Measurements from ENCODE around the gene FMC1. TPM values are rescaled to one million over a fixed set of nuclear protein-coding genes. Genes with fewer than 3 reads are reported as not detected.
A peak's percentile ranks its signal among the peaks of the same experiment; 100 is the strongest.
"Not testable (repeated sequence)": the region's sequence is repeated elsewhere in the genome, so short reads cannot be mapped to it uniquely, and the experiment has no call there.

FMC1 gene
- total RNA-seq, 1 donor from 2014 or later = 7.5 TPM

DNA sequence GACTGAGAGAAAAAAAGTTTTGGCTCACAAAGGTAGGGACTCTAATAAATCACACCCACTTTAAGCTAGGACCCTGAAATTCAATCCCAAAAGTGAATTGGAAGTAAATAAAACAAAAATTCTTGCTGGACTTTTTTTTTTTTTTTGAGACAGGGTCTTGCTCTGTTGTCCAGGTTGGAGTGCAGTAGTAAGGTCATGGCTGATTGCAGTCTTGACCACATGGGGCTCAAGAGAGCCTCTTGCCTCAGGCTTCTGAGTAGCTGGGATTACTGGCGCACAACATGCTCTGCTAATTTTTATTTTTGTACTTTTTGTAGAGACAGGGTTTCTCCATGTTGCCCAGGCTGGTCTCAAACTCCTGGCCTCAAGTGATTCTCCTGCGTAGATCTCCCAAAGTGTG lies 13.6 kb downstream of the FMC1 start:
- intact Hi-C loops (cut with micrococcal nuclease) = loop anchor here (5.0 kb wide), 1 partner anchor 262 kb away; no protein-coding TSS in a partner anchor

GRCh38 chr7:139355320-139355719 lies 14.2 kb downstream of the FMC1 start:
- H3K4me1 Mint-ChIP-seq (ENCODE audit: low read depth) = peaks cover 18% of the 10 kb centered on the region
- H3K27me3 Mint-ChIP-seq (ENCODE audit: low read depth) = no peaks in the 10 kb centered on the region
- peaks cover 35% of the 10 kb centered on the region for H3K36me3 Mint-ChIP-seq (ENCODE audit: low read depth)
- intact Hi-C loops (cut with micrococcal nuclease) = loop anchor here (5.0 kb wide), 1 partner anchor 263 kb away; no protein-coding TSS in a partner anchor
- H3K9me3 Mint-ChIP-seq = no peaks in the 10 kb centered on the region
- no peak overlapping the region for H3K4me3 Mint-ChIP-seq (ENCODE audit: low read depth)
- H3K27ac Mint-ChIP-seq = no peak overlapping the region
- no peak for DNase-seq (ENCODE audit: low spot score)

More for the DNA sequence above, 13.6 kb downstream of the FMC1 start:
- Mint-ChIP-seq H3K36me3 (ENCODE audit: low read depth) (peaks cover 36% of the 10 kb centered on the region), H3K4me1 (ENCODE audit: low read depth) (peaks cover 18% of the 10 kb centered on the region), H3K27me3 (ENCODE audit: low read depth) (no peaks in the 10 kb centered on the region), H3K4me3 (ENCODE audit: low read depth) (no peak overlapping the region), H3K9me3 (no peaks in the 10 kb centered on the region), H3K27ac (no peak overlapping the region)
- no peak for DNase-seq (ENCODE audit: low spot score)

GRCh38 chr7:139357729-139358506 lies 16.8 kb downstream of the FMC1 start:
- DNase-seq (ENCODE audit: low spot score); H3K9me3 Mint-ChIP-seq; H3K27me3 Mint-ChIP-seq (ENCODE audit: low read depth): not testable (repeated sequence)
- Mint-ChIP-seq H3K4me1 (ENCODE audit: low read depth) (peaks cover 26% of the 10 kb centered on the region), H3K36me3 (ENCODE audit: low read depth) (peaks cover 35% of the 10 kb centered on the region), H3K27ac (peak overlapping the region; percentile 99), H3K4me3 (ENCODE audit: low read depth) (peak overlapping the region; percentile 94)
- intact Hi-C loops (cut with micrococcal nuclease) = loop anchor here (5.0 kb wide), 1 partner anchor 266 kb away; no protein-coding TSS in a partner anchor

GRCh38 chr7:139358541-139359365 lies 17.6 kb downstream of the FMC1 start:
- Mint-ChIP-seq H3K4me1 (ENCODE audit: low read depth) (peaks cover 29% of the 10 kb centered on the region), H3K27ac (peak overlapping the region; percentile 99), H3K27me3 (ENCODE audit: low read depth) (no peaks in the 10 kb centered on the region), H3K36me3 (ENCODE audit: low read depth) (peaks cover 40% of the 10 kb centered on the region), H3K4me3 (ENCODE audit: low read depth) (peak overlapping the region; percentile 94), H3K9me3 (no peaks in the 10 kb centered on the region)
- DNase-seq (ENCODE audit: low spot score) = peak; percentile 31
- intact Hi-C loops (cut with micrococcal nuclease) = loop anchor here (1.0 to 5.0 kb wide), 4 partner anchors 17 to 266 kb away; partner anchors contain the start of genes FMC1, UBN2 and ZC3HAV1

- no peaks in the 10 kb centered on the region for H3K9me3 Mint-ChIP-seq
- peaks cover 32% of the 10 kb centered on the region for H3K4me1 Mint-ChIP-seq (ENCODE audit: low read depth)
- H3K36me3 Mint-ChIP-seq (ENCODE audit: low read depth) = peaks cover 41% of the 10 kb centered on the region
- H3K4me3 Mint-ChIP-seq (ENCODE audit: low read depth) = peak within 1 kb of the TSS; percentile 94
- intact Hi-C loops (cut with micrococcal nuclease) = loop anchor here (1.0 to 5.0 kb wide), 4 partner anchors 18 to 267 kb away; partner anchors contain the start of genes FMC1, UBN2 and ZC3HAV1
- peak within 1 kb of the TSS; percentile 99 for H3K27ac Mint-ChIP-seq
- peak; percentile 99 for DNase-seq (ENCODE audit: low spot score)
- H3K27me3 Mint-ChIP-seq (ENCODE audit: low read depth) = no peaks in the 10 kb centered on the region
Measured at GRCh38 chr7:139359366-139360209, 18.5 kb downstream of the FMC1 start, which contains the start of gene LUC7L2. Gene LUC7L2, plus strand, starts transcription at chr7:139359894. Its CDS starts 368 bp downstream, at chr7:139360262.

GRCh38 chr7:139360210-139360947 lies 19.2 kb downstream of the FMC1 start:
- Mint-ChIP-seq H3K4me3 (ENCODE audit: low read depth) (peak overlapping the region; percentile 94), H3K9me3 (no peaks in the 10 kb centered on the region), H3K4me1 (ENCODE audit: low read depth) (peaks cover 38% of the 10 kb centered on the region), H3K27me3 (ENCODE audit: low read depth) (no peaks in the 10 kb centered on the region), H3K27ac (peak overlapping the region; percentile 99), H3K36me3 (ENCODE audit: low read depth) (peaks cover 49% of the 10 kb centered on the region)
- DNase-seq (ENCODE audit: low spot score) = peak; percentile 97
- intact Hi-C loops (cut with micrococcal nuclease) = no loop called here

DNA sequence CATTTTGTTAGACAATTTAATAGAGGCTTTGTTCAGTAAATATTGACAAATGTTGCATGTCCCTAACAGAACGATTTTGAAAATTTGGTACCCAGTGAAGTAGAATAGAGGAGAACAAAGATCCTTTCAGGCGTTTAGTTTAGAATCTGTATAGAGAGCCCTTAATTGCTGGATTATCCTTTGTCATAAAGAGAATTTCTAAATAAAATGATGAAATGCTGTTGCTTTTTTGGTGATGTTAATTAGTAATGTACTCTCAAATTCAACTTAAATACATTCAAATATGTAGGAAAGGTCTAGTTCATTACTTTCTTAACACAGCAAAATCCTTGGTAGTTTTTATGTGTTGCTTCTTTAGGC lies 19.8 kb downstream of the FMC1 start:
- Mint-ChIP-seq H3K4me1 (ENCODE audit: low read depth) (peaks cover 42% of the 10 kb centered on the region), H3K36me3 (ENCODE audit: low read depth) (peaks cover 49% of the 10 kb centered on the region), H3K9me3 (no peaks in the 10 kb centered on the region), H3K27me3 (ENCODE audit: low read depth) (no peaks in the 10 kb centered on the region), H3K27ac (peak overlapping the region; percentile 99), H3K4me3 (ENCODE audit: low read depth) (peak overlapping the region; percentile 94)
- no peak for DNase-seq (ENCODE audit: low spot score)
- intact Hi-C loops (cut with micrococcal nuclease) = no loop called here

DNA sequence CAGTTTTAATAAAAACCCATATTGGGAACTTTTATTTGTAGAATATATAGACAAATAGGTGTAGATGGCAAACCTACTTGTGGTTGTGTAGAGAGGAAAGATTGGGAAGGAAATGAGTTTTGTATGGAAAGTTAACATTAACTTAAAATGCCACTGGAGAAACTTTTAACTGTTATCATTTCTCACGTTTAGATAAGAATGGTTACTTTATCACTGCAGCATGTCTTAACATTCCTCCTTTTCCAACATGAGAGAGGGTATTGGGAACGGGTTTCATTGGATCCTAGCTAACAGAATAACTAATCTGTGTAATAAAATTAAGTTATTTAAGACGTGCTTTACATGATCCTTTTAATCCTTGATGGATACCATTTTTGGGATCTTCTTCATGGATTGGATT lies 20.4 kb downstream of the FMC1 start:
- Mint-ChIP-seq H3K27me3 (ENCODE audit: low read depth) (no peaks in the 10 kb centered on the region), H3K4me1 (ENCODE audit: low read depth) (peaks cover 44% of the 10 kb centered on the region), H3K27ac (peak overlapping the region; percentile 99), H3K9me3 (no peaks in the 10 kb centered on the region), H3K4me3 (ENCODE audit: low read depth) (peak overlapping the region; percentile 94), H3K36me3 (ENCODE audit: low read depth) (peaks cover 54% of the 10 kb centered on the region)
- no peak for DNase-seq (ENCODE audit: low spot score)
- intact Hi-C loops (cut with micrococcal nuclease) = no loop called here

- no peak for DNase-seq (ENCODE audit: low spot score)
- no peak overlapping the region for H3K27ac Mint-ChIP-seq
- intact Hi-C loops (cut with micrococcal nuclease) = no loop called here
- H3K4me1 Mint-ChIP-seq (ENCODE audit: low read depth) = peaks cover 36% of the 10 kb centered on the region
- H3K4me3 Mint-ChIP-seq (ENCODE audit: low read depth) = peak overlapping the region; percentile 28
- no peaks in the 10 kb centered on the region for H3K9me3 Mint-ChIP-seq
- peaks cover 50% of the 10 kb centered on the region for H3K36me3 Mint-ChIP-seq (ENCODE audit: low read depth)
- H3K27me3 Mint-ChIP-seq (ENCODE audit: low read depth) = no peaks in the 10 kb centered on the region
Measured at GRCh38 chr7:139362302-139362701, 21.2 kb downstream of the FMC1 start.

DNA sequence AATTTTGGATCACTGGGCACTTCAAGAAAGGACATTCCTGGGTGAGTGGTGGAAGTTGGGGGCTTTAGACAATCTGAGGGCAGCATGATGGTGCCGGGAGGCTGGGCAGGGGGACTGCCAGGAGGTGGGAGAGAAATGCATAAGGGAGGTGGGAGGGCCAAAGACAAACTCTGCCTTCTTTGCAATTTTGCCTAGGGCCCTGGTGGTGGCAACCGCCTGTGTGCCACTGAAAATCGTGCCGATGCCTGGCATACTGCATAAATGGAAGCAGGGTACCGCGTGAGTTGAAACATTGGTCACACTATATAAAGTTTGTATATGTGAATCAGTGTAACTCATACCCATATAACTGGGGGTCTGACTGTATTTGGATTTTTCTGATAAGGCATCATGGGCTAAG lies 21.8 kb downstream of the FMC1 start:
- no peaks in the 10 kb centered on the region for H3K9me3 Mint-ChIP-seq
- peak overlapping the region; percentile 62 for H3K4me3 Mint-ChIP-seq (ENCODE audit: low read depth)
- DNase-seq (ENCODE audit: low spot score) = no peak
- H3K27ac Mint-ChIP-seq = peak overlapping the region; percentile 61
- peaks cover 55% of the 10 kb centered on the region for H3K36me3 Mint-ChIP-seq (ENCODE audit: low read depth)
- no peaks in the 10 kb centered on the region for H3K27me3 Mint-ChIP-seq (ENCODE audit: low read depth)
- H3K4me1 Mint-ChIP-seq (ENCODE audit: low read depth) = peaks cover 41% of the 10 kb centered on the region
- intact Hi-C loops (cut with micrococcal nuclease) = no loop called here

GRCh38 chr7:139365336-139365735 lies 24.2 kb downstream of the FMC1 start:
- Mint-ChIP-seq H3K4me3 (ENCODE audit: low read depth) (no peak overlapping the region), H3K9me3 (no peaks in the 10 kb centered on the region), H3K27ac (peak overlapping the region; percentile 66), H3K27me3 (ENCODE audit: low read depth) (no peaks in the 10 kb centered on the region), H3K4me1 (ENCODE audit: low read depth) (peaks cover 50% of the 10 kb centered on the region), H3K36me3 (ENCODE audit: low read depth) (peaks cover 63% of the 10 kb centered on the region)
- DNase-seq (ENCODE audit: low spot score) = no peak
- intact Hi-C loops (cut with micrococcal nuclease) = no loop called here
